Ishikawa (cell line): ENCODE measurements around the gene CBARP.

Experiments
- CEBPB ChIP-seq: IDR thresholded peaks from 2 replicates; pipeline ENCODE4 v1.6.1; 2012
- CREB1 ChIP-seq: IDR thresholded peaks from 2 replicates; pipeline ENCODE4 v1.6.1; 2012; ENCODE audit warnings: low read depth
- EGR1 ChIP-seq: IDR thresholded peaks from 2 replicates; pipeline ENCODE4 v1.6.1; 2012
- EP300 ChIP-seq: IDR thresholded peaks from 2 replicates; pipeline ENCODE4 v1.6.1; 2012; ENCODE audit warnings: borderline replicate concordance
- FOXM1 ChIP-seq: IDR thresholded peaks from 2 replicates; pipeline ENCODE4 v1.6.1; 2012; ENCODE audit warnings: low read depth, borderline replicate concordance
- MAX ChIP-seq: IDR thresholded peaks from 2 replicates; pipeline ENCODE4 v1.6.1; 2012
- NFIC ChIP-seq: IDR thresholded peaks from 2 replicates; pipeline ENCODE4 v1.6.1; 2012
- RAD21 ChIP-seq: IDR thresholded peaks from 2 replicates; pipeline ENCODE4 v1.6.1; 2012; ENCODE audit warnings: low read depth
- REST ChIP-seq: IDR thresholded peaks from 2 replicates; pipeline ENCODE4 v1.6.1; 2012; ENCODE audit warnings: low read depth, mild to moderate bottlenecking
- TAF1 ChIP-seq: IDR thresholded peaks from 2 replicates; pipeline ENCODE4 v1.6.1; 2012; ENCODE audit warnings: low read depth, mild to moderate bottlenecking
- TCF12 ChIP-seq: IDR thresholded peaks from 2 replicates; pipeline ENCODE4 v1.6.1; 2012; ENCODE audit warnings: low read depth
- TEAD4 ChIP-seq: IDR thresholded peaks from 2 replicates; pipeline ENCODE4 v1.6.1; 2012
- USF1 ChIP-seq: IDR thresholded peaks from 2 replicates; pipeline ENCODE4 v1.6.1; 2012
- YY1 ChIP-seq: IDR thresholded peaks from 2 replicates; pipeline ENCODE4 v1.6.1; 2012; ENCODE audit warnings: low read depth
- ZBTB7A ChIP-seq: IDR thresholded peaks from 2 replicates; pipeline ENCODE4 v1.6.1; 2012; ENCODE audit warnings: low read depth

CBARP gene

GRCh38 chr19:1221904-1222255, 15.9 kb downstream of the CBARP start:
- no peak for TF ChIP-seq ZBTB7A
- TF ChIP-seq EGR1: no peak
- no peak for TF ChIP-seq TCF12
- TF ChIP-seq TEAD4: no peak
- TF ChIP-seq USF1: no peak
- TF ChIP-seq NFIC: no peak
- no peak for TF ChIP-seq YY1
- TF ChIP-seq FOXM1: no peak
- TF ChIP-seq TAF1: no peak
- no peak for TF ChIP-seq RAD21
- TF ChIP-seq EP300: no peak
- TF ChIP-seq MAX: no peak
- no peak for TF ChIP-seq REST

- peak; percentile 54 for TF ChIP-seq RAD21
- TF ChIP-seq REST: no peak
- TF ChIP-seq NFIC: no peak
These were observed 16.6 kb downstream of the CBARP start for GRCh38 chr19:1220976-1221903.

DNA sequence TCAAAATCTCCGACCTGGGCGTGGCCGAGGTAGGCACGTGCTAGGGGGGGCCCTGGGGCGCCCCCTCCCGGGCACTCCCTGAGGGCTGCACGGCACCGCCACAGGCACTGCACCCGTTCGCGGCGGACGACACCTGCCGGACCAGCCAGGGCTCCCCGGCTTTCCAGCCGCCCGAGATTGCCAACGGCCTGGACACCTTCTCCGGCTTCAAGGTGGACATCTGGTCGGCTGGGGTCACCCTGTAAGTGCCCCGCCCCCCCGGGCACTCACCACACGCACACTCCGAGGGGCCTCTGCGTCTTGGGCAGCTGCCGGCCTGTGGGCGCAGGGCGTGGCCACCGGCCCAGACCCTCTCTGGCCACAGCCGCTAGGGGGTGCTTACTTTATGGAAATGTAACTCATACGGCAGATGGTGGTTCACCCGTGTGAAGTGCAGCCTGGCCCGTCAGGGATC, 17.3 kb downstream of the CBARP start:
- TF ChIP-seq USF1 (no peak), CEBPB (no peak)

DNA sequence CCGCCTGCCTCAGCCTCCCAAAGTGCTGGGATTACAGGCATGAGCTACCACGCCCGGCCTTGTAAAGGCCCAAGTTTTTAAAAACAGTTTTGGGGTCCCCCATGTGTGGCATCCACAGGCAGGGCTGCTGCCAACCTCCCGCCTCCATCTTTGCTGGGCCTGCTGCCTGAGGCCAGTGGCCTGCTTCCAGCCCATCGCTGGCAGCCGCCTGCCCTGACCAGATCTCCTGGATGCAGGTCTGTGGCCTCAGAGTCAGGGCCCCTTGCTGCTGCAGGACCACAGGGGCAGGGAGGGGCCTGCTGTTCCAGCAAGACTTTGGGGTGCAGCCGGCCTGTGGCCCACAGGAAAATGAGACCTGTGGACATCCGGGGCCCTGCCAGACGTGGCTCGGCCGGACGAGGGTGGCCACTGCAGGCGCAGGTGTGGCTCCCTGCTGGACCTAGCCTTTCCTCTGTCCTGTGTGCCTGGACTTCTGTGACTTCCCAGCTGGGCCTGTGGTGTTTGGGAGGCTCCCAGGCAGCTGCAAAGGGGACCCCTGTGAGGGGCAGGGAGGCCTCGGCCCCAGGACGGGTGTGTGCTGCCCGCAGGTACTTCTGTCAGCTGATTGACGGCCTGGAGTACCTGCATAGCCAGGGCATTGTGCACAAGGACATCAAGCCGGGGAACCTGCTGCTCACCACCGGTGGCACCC, 17.9 kb downstream of the CBARP start:
- TF ChIP-seq EP300: no peak
- no peak for TF ChIP-seq EGR1
- no peak for TF ChIP-seq FOXM1
- no peak for TF ChIP-seq CREB1
- no peak for TF ChIP-seq NFIC
- no peak for TF ChIP-seq MAX
- no peak for TF ChIP-seq YY1
- no peak for TF ChIP-seq REST
- no peak for TF ChIP-seq CEBPB
- TF ChIP-seq RAD21: no peak
- no peak for TF ChIP-seq ZBTB7A
